ENCODE data around the gene HM13.
A peak's percentile ranks its signal among the peaks of the same experiment; 100 is the strongest.

HM13 gene

DNA sequence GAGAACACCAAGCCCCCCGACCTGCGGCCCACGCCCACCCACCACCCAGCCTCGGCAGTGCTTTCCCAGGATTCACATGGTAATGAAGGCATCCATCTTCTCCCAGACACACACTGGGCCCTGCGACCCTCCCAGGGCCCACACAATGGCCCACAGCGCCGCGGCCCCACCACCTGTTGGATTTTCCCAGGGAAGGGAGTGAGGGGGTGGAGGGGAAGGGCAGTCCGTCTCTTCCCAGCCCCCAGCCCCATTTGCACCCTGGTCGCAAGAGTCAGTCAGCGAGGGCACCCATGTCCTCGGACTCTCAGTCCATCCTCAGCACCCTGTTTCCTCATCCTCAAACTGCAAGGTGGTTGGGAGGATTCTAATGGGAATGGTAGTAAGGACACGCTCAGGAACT lies 67.1 kb downstream of the HM13 start:
- Histone ChIP-seq H3K27me3 (ENCODE audit: control insufficient read depth in 3 of 3, insufficient read depth in 3 of 3, low read depth in 1 of 3, low read length in 3 of 3) (peaks cover 0 to 3% (median 0%) of the 10 kb centered on the region in 3 experiments), H3K79me1 (ENCODE audit: low read depth, low read length) (no peaks in the 10 kb centered on the region), H2AK5ac (ENCODE audit: low read depth, low read length) (peak overlapping the region; percentile 29), H3K4me3 (ENCODE audit: low read length in 2 of 2) (no peak overlapping the region), H3K4me1 (ENCODE audit: control insufficient read depth in 2 of 2, insufficient read depth in 1 of 2, low read depth in 1 of 2, low read length in 2 of 2) (peaks cover 7 to 9% of the 10 kb centered on the region in 2 donors), H4K91ac (ENCODE audit: low read depth, low read length, poor library complexity) (no peak overlapping the region), H4K8ac (ENCODE audit: low read depth, low read length) (peak overlapping the region; percentile 53), H2BK15ac (ENCODE audit: low read length) (peak overlapping the region; percentile 46), H2BK5ac (ENCODE audit: low read length) (no peak overlapping the region), H3K18ac (ENCODE audit: low read length) (peak overlapping the region; percentile 58), H3K4me2 (ENCODE audit: insufficient read depth, low read length, poor library complexity, severe bottlenecking) (no peak overlapping the region), H3K36me3 (replicated peaks in 1 of 2; ENCODE audit: control insufficient read depth in 2 of 2, insufficient read depth in 2 of 2, low read length in 2 of 2) (no peaks in the 10 kb centered on the region), H3K9me3 (replicated peaks in 1 of 2; ENCODE audit: control insufficient read depth in 2 of 2, insufficient read depth in 1 of 2, low read depth in 1 of 2, low read length in 2 of 2) (no peaks in the 10 kb centered on the region), H2AFZ (ENCODE audit: low read length) (peak overlapping the region; percentile 94), H2BK12ac (ENCODE audit: low read length) (no peak overlapping the region), H3K4ac (ENCODE audit: low read length) (no peak overlapping the region), H3K14ac (ENCODE audit: low read length) (no peak overlapping the region), H2BK120ac (ENCODE audit: low read depth, low read length) (no peak overlapping the region), H3K9ac (ENCODE audit: low read depth, low read length, poor library complexity) (peak overlapping the region; percentile 5), H3K23ac (ENCODE audit: low read depth, low read length, poor library complexity) (peak overlapping the region; percentile 37), H3K27ac (replicated peaks; ENCODE audit: low read length) (peak overlapping the region; percentile 26)
- DNase-seq (ENCODE audit: low spot score), result no peak
- WGBS, 2 donors (ENCODE audit: extremely low coverage in 2 of 2, insufficient read length in 2 of 2, insufficient replicate concordance in 1 of 2), result no CpG with 5 or more reads among the region's 13 CpGs

DNA sequence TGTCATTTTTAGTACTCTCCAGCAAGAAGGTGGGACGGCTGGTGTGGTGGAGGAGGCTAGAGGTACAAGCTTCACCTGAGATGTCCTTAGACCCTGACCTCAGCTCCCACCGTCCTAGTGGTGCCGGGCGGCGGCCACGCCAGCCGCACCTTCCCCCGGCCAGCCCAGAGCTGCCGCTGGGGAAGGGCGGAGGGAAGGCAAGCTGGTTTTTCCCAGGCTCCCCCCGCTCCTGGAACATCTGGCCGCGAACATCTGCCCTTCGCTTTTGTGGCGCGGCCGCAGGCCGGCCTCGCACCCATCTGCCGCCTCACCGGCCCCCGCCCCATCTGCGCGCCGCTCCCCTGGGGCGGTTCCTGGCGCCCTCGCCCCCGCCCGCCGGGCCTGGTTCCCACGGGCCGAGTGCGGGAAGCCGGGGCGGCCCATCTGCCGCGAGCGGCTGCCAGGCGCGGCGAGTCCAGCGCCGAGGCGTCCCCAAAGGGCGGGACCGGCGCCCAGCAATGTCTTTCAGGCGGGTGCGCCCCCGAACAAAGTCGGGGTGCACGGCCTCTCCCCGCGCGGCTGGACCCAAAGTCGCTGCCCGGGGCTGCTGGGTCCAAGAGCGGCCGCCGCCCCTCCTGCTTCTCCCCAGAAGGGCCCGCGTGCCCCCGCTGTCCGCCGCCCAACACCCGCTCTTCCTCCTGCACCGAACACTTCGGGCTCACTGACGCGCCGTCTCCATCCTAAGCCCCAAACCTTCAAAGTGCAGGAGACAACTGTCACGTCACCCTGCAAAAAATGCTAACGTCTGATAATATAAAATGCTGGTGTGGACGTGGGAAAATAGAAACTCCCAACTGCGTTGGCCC lies 73.5 kb downstream of the HM13 start:
- WGBS, 2 donors (ENCODE audit: extremely low coverage in 2 of 2, insufficient read length in 2 of 2, insufficient replicate concordance in 1 of 2), result no CpG with 5 or more reads among the region's 76 CpGs
- Histone ChIP-seq H3K27ac (replicated peaks; ENCODE audit: low read length) (no peak overlapping the region), H4K8ac (ENCODE audit: low read depth, low read length) (no peak overlapping the region), H2BK120ac (ENCODE audit: low read depth, low read length) (peak overlapping the region; percentile 13), H2BK12ac (ENCODE audit: low read length) (peak overlapping the region; percentile 75), H4K91ac (ENCODE audit: low read depth, low read length, poor library complexity) (no peak overlapping the region), H3K4ac (ENCODE audit: low read length) (no peak overlapping the region), H3K14ac (ENCODE audit: low read length) (no peak overlapping the region), H3K9me3 (replicated peaks in 1 of 2; ENCODE audit: control insufficient read depth in 2 of 2, insufficient read depth in 1 of 2, low read depth in 1 of 2, low read length in 2 of 2) (no peaks in the 10 kb centered on the region), H2BK5ac (ENCODE audit: low read length) (no peak overlapping the region), H2AK5ac (ENCODE audit: low read depth, low read length) (peak overlapping the region; percentile 67), H2AFZ (ENCODE audit: low read length) (no peak overlapping the region), H3K9ac (ENCODE audit: low read depth, low read length, poor library complexity) (peak overlapping the region; percentile 82), H2BK15ac (ENCODE audit: low read length) (peak overlapping the region; percentile 22), H3K79me1 (ENCODE audit: low read depth, low read length) (no peaks in the 10 kb centered on the region), H3K36me3 (replicated peaks in 1 of 2; ENCODE audit: control insufficient read depth in 2 of 2, insufficient read depth in 2 of 2, low read length in 2 of 2) (no peaks in the 10 kb centered on the region), H3K23ac (ENCODE audit: low read depth, low read length, poor library complexity) (peak overlapping the region; percentile 49), H3K27me3 (ENCODE audit: control insufficient read depth in 3 of 3, insufficient read depth in 3 of 3, low read depth in 1 of 3, low read length in 3 of 3) (peaks cover 0 to 21% (median 0%) of the 10 kb centered on the region in 3 experiments), H3K4me1 (ENCODE audit: control insufficient read depth in 2 of 2, insufficient read depth in 1 of 2, low read depth in 1 of 2, low read length in 2 of 2) (peaks cover 6 to 10% of the 10 kb centered on the region in 2 donors), H3K4me3 (ENCODE audit: low read length in 2 of 2) (peak overlapping the region in 1 of 2 donors; percentile 77), H3K18ac (ENCODE audit: low read length) (peak overlapping the region; percentile 92), H3K4me2 (ENCODE audit: insufficient read depth, low read length, poor library complexity, severe bottlenecking) (peak overlapping the region; percentile 99)
- DNase-seq (ENCODE audit: low spot score), result no peak

DNA sequence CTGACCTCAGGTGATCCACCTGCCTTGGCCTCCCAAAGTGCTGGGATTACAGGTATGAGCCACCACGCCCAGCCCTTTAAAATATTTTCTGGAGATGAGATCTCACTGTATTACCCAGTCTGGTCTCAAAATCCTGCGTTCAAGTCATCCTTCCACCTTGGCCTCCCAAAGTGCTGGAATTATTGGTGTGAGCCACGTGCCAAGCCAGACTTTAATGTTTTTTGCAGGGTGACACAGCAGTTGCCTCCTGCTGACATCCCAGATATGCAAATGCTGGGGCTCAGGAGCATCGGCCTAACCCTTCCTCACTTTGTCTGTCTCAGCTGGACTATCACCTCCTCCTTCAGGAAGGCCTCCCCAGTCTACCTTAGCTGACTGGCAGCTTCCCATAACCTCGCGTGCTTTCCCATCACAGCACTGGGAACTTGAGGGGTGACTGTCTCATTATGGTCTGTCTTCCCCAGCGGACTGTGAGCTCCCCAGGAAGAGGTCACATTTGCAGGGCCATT lies 76.5 kb downstream of the HM13 start:
- DNase-seq (ENCODE audit: low spot score), result no peak
- Histone ChIP-seq H2BK15ac (ENCODE audit: low read length) (no peak overlapping the region), H4K91ac (ENCODE audit: low read depth, low read length, poor library complexity) (no peak overlapping the region), H3K36me3 (replicated peaks in 1 of 2; ENCODE audit: control insufficient read depth in 2 of 2, insufficient read depth in 2 of 2, low read length in 2 of 2) (no peaks in the 10 kb centered on the region), H3K14ac (ENCODE audit: low read length) (no peak overlapping the region), H3K9ac (ENCODE audit: low read depth, low read length, poor library complexity) (no peak overlapping the region), H2AK5ac (ENCODE audit: low read depth, low read length) (no peak overlapping the region), H4K8ac (ENCODE audit: low read depth, low read length) (no peak overlapping the region), H3K9me3 (replicated peaks in 1 of 2; ENCODE audit: control insufficient read depth in 2 of 2, insufficient read depth in 1 of 2, low read depth in 1 of 2, low read length in 2 of 2) (no peaks in the 10 kb centered on the region), H2BK120ac (ENCODE audit: low read depth, low read length) (no peak overlapping the region), H2AFZ (ENCODE audit: low read length) (peak overlapping the region; percentile 47), H2BK12ac (ENCODE audit: low read length) (no peak overlapping the region), H3K4me1 (ENCODE audit: control insufficient read depth in 2 of 2, insufficient read depth in 1 of 2, low read depth in 1 of 2, low read length in 2 of 2) (peaks cover 14% of the 10 kb centered on the region in 2 donors), H3K18ac (ENCODE audit: low read length) (no peak overlapping the region), H3K27ac (replicated peaks; ENCODE audit: low read length) (no peak overlapping the region), H3K4me3 (ENCODE audit: low read length in 2 of 2) (no peak overlapping the region), H3K4me2 (ENCODE audit: insufficient read depth, low read length, poor library complexity, severe bottlenecking) (no peak overlapping the region), H3K4ac (ENCODE audit: low read length) (no peak overlapping the region), H3K23ac (ENCODE audit: low read depth, low read length, poor library complexity) (no peak overlapping the region), H2BK5ac (ENCODE audit: low read length) (no peak overlapping the region), H3K27me3 (ENCODE audit: control insufficient read depth in 3 of 3, insufficient read depth in 3 of 3, low read depth in 1 of 3, low read length in 3 of 3) (peaks cover 0 to 21% (median 0%) of the 10 kb centered on the region in 3 experiments), H3K79me1 (ENCODE audit: low read depth, low read length) (no peaks in the 10 kb centered on the region)
- WGBS, 2 donors (ENCODE audit: extremely low coverage in 2 of 2, insufficient read length in 2 of 2, insufficient replicate concordance in 1 of 2), result no CpG with 5 or more reads among the region's 7 CpGs
